ENCODE results near the gene HNF4A.

Gene HNF4A

DNA sequence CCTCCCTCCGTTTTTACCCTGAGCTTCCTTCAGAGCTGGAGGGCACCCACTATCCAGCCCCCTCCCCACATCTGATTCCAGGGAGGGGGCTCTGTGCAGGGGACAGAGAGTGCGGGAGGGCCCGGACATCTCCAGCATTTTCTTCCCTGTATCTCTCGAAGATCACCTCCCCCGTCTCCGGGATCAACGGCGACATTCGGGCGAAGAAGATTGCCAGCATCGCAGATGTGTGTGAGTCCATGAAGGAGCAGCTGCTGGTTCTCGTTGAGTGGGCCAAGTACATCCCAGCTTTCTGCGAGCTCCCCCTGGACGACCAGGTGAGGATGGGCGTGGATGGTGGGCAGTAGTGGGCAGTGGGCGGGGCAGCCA lies 58.8 kb downstream of the HNF4A start:
- no peak for TF ChIP-seq CTCF (IDR thresholded peaks at IDR 0.05)
- Histone ChIP-seq H3K36me3 (ENCODE audit: control insufficient read depth, insufficient read depth, low read length) (no peaks in the 10 kb centered on the region), H3K9ac (no peak overlapping the region)

GRCh38 chr20:44414808-44415207 lies 59.3 kb downstream of the HNF4A start:
- H3K36me3 ChIP-seq (ENCODE audit: control insufficient read depth, insufficient read depth, low read length) = no peaks in the 10 kb centered on the region
- no peak for TF ChIP-seq CTCF (IDR thresholded peaks at IDR 0.05)
- H3K27ac ChIP-seq = no peak overlapping the region
- H3K9ac ChIP-seq = no peak overlapping the region
- H3K4me3 ChIP-seq (ENCODE audit: low read depth, low read length) = no peak overlapping the region
- H3K9me3 ChIP-seq (ENCODE audit: control insufficient read depth, low read length) = no peaks in the 10 kb centered on the region
- no peaks in the 10 kb centered on the region for H3K27me3 ChIP-seq (ENCODE audit: control insufficient read depth, insufficient read depth, low read length)
- no peak overlapping the region for H3K4me2 ChIP-seq (ENCODE audit: low read length)
- H3K79me2 ChIP-seq = no peaks in the 10 kb centered on the region
- H3K4me1 ChIP-seq = peaks cover 2% of the 10 kb centered on the region
- H2AFZ ChIP-seq = no peak overlapping the region

More for the DNA sequence above, 58.8 kb downstream of the HNF4A start:
- Histone ChIP-seq H3K4me3 (ENCODE audit: low read depth, low read length) (no peak overlapping the region), H3K4me2 (ENCODE audit: low read length) (no peak overlapping the region), H3K27ac (no peak overlapping the region), H3K9me3 (ENCODE audit: control insufficient read depth, low read length) (no peaks in the 10 kb centered on the region), H2AFZ (no peak overlapping the region), H3K27me3 (ENCODE audit: control insufficient read depth, insufficient read depth, low read length) (no peaks in the 10 kb centered on the region), H3K79me2 (no peaks in the 10 kb centered on the region), H3K4me1 (peaks cover 2% of the 10 kb centered on the region)

DNA sequence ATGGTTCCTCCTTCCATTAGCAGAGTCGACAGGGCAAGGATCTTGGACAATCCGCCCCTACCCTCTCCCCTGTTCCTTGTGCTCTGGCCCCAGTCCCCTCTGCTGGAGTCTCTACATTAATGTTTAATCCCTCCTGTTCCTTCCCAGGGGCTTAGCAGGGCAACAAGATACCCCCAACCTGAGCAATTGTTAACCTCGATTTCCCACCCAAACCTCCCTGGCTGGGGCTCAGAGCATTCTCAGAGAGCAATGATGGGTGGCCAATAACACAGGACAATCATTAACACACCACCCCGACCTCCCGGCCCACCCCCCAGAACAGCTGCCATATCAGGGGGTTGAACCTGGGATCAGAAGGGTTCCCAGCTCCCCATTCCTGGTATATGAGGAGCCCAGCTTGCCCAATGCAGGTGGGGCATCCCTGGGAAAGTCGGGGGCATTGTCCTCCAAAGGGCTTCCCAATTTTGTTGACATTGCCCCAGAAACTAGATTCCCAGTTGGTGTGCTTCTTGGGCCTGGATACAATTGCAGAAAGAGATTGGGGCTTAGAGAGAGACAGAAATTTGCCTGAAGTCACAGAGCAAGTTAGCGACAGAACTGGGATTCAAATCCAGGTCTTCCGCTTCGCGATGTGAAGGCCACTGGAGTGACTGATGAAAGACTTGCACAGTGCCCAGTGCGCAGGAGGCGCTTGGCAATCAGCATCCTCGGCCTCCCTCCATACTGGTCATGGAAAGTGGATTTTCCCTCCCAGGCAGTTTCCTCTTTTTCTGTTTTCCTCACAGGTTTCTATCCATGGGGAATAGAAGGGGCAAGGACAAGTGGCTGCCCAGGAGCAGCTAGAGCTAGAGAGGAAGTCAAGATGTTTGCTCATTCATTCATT lies 60.6 kb downstream of the HNF4A start:
- Histone ChIP-seq H3K79me2 (no peaks in the 10 kb centered on the region), H3K36me3 (ENCODE audit: control insufficient read depth, insufficient read depth, low read length) (no peaks in the 10 kb centered on the region), H3K9ac (no peak overlapping the region), H3K4me2 (ENCODE audit: low read length) (no peak overlapping the region), H3K27ac (no peak overlapping the region), H3K4me1 (peaks cover under 1% of the 10 kb centered on the region), H3K27me3 (ENCODE audit: control insufficient read depth, insufficient read depth, low read length) (no peaks in the 10 kb centered on the region), H3K9me3 (ENCODE audit: control insufficient read depth, low read length) (no peaks in the 10 kb centered on the region), H2AFZ (no peak overlapping the region), H3K4me3 (ENCODE audit: low read depth, low read length) (no peak overlapping the region)
- no peak for TF ChIP-seq CTCF (IDR thresholded peaks at IDR 0.05)

- H3K79me2 ChIP-seq = no peaks in the 10 kb centered on the region
- no peak for TF ChIP-seq CTCF (IDR thresholded peaks at IDR 0.05)
- H3K4me1 ChIP-seq = no peaks in the 10 kb centered on the region
- H3K27me3 ChIP-seq (ENCODE audit: control insufficient read depth, insufficient read depth, low read length) = no peaks in the 10 kb centered on the region
- H3K4me3 ChIP-seq (ENCODE audit: low read depth, low read length) = no peak overlapping the region
- H3K36me3 ChIP-seq (ENCODE audit: control insufficient read depth, insufficient read depth, low read length) = no peaks in the 10 kb centered on the region
- no peak overlapping the region for H2AFZ ChIP-seq
- no peak overlapping the region for H3K27ac ChIP-seq
- no peak overlapping the region for H3K4me2 ChIP-seq (ENCODE audit: low read length)
- H3K9ac ChIP-seq = no peak overlapping the region
- no peaks in the 10 kb centered on the region for H3K9me3 ChIP-seq (ENCODE audit: control insufficient read depth, low read length)
These were observed 62.8 kb downstream of the HNF4A start for GRCh38 chr20:44418069-44418905.
